ENCODE results near the gene TMEM69.

TMEM69 gene

GRCh38 chr1:45678489-45678888 lies 9.5 kb upstream of the TMEM69 start:
- Histone ChIP-seq H3K27ac (replicated peaks; ENCODE audit: low read length) (no peak overlapping the region), H4K91ac (ENCODE audit: low read depth, low read length, poor library complexity) (no peak overlapping the region), H2BK12ac (ENCODE audit: low read length) (no peak overlapping the region), H2BK5ac (ENCODE audit: low read length) (no peak overlapping the region), H2AK5ac (ENCODE audit: low read depth, low read length) (no peak overlapping the region), H2BK120ac (ENCODE audit: low read depth, low read length) (no peak overlapping the region), H3K9ac (ENCODE audit: low read depth, low read length, poor library complexity) (no peak overlapping the region), H3K9me3 (replicated peaks in 1 of 2; ENCODE audit: control insufficient read depth in 2 of 2, insufficient read depth in 1 of 2, low read depth in 1 of 2, low read length in 2 of 2) (peaks cover 0 to 4% of the 10 kb centered on the region in 2 donors), H3K23ac (ENCODE audit: low read depth, low read length, poor library complexity) (no peak overlapping the region), H2BK15ac (ENCODE audit: low read length) (no peak overlapping the region), H3K18ac (ENCODE audit: low read length) (no peak overlapping the region), H3K4me3 (ENCODE audit: low read length in 2 of 2) (no peak overlapping the region), H3K27me3 (ENCODE audit: control insufficient read depth in 3 of 3, insufficient read depth in 3 of 3, low read depth in 1 of 3, low read length in 3 of 3) (no peaks in the 10 kb centered on the region), H3K4ac (ENCODE audit: low read length) (no peak overlapping the region), H4K8ac (ENCODE audit: low read depth, low read length) (no peak overlapping the region), H2AFZ (ENCODE audit: low read length) (no peak overlapping the region), H3K79me1 (ENCODE audit: low read depth, low read length) (peaks cover 8% of the 10 kb centered on the region), H3K14ac (ENCODE audit: low read length) (no peak overlapping the region), H3K36me3 (replicated peaks in 1 of 2; ENCODE audit: control insufficient read depth in 2 of 2, insufficient read depth in 2 of 2, low read length in 2 of 2) (peaks cover 0 to 33% of the 10 kb centered on the region in 2 donors), H3K4me1 (ENCODE audit: control insufficient read depth in 2 of 2, insufficient read depth in 1 of 2, low read depth in 1 of 2, low read length in 2 of 2) (peaks cover 0 to 3% of the 10 kb centered on the region in 2 donors), H3K4me2 (ENCODE audit: insufficient read depth, low read length, poor library complexity, severe bottlenecking) (no peak overlapping the region)
- no peak for DNase-seq (ENCODE audit: low spot score)

GRCh38 chr1:45679123-45679522 lies 8.9 kb upstream of the TMEM69 start:
- Histone ChIP-seq H3K27me3 (ENCODE audit: control insufficient read depth in 3 of 3, insufficient read depth in 3 of 3, low read depth in 1 of 3, low read length in 3 of 3) (no peaks in the 10 kb centered on the region), H2BK120ac (ENCODE audit: low read depth, low read length) (no peak overlapping the region), H3K79me1 (ENCODE audit: low read depth, low read length) (peaks cover 6% of the 10 kb centered on the region), H4K8ac (ENCODE audit: low read depth, low read length) (no peak overlapping the region), H3K4ac (ENCODE audit: low read length) (no peak overlapping the region), H3K14ac (ENCODE audit: low read length) (no peak overlapping the region), H3K18ac (ENCODE audit: low read length) (no peak overlapping the region), H3K23ac (ENCODE audit: low read depth, low read length, poor library complexity) (no peak overlapping the region), H3K4me2 (ENCODE audit: insufficient read depth, low read length, poor library complexity, severe bottlenecking) (no peak overlapping the region), H3K9ac (ENCODE audit: low read depth, low read length, poor library complexity) (no peak overlapping the region), H2BK12ac (ENCODE audit: low read length) (no peak overlapping the region), H4K91ac (ENCODE audit: low read depth, low read length, poor library complexity) (no peak overlapping the region), H2BK5ac (ENCODE audit: low read length) (no peak overlapping the region), H3K9me3 (replicated peaks in 1 of 2; ENCODE audit: control insufficient read depth in 2 of 2, insufficient read depth in 1 of 2, low read depth in 1 of 2, low read length in 2 of 2) (peaks cover 0 to 4% of the 10 kb centered on the region in 2 donors), H3K27ac (replicated peaks; ENCODE audit: low read length) (no peak overlapping the region), H2AFZ (ENCODE audit: low read length) (no peak overlapping the region), H3K36me3 (replicated peaks in 1 of 2; ENCODE audit: control insufficient read depth in 2 of 2, insufficient read depth in 2 of 2, low read length in 2 of 2) (peaks cover 0 to 27% of the 10 kb centered on the region in 2 donors), H2AK5ac (ENCODE audit: low read depth, low read length) (no peak overlapping the region), H3K4me3 (ENCODE audit: low read length in 2 of 2) (no peak overlapping the region), H3K4me1 (ENCODE audit: control insufficient read depth in 2 of 2, insufficient read depth in 1 of 2, low read depth in 1 of 2, low read length in 2 of 2) (peaks cover 0 to 3% of the 10 kb centered on the region in 2 donors), H2BK15ac (ENCODE audit: low read length) (no peak overlapping the region)
- no CpG with 5 or more reads among the region's 3 CpGs for WGBS, 2 donors (ENCODE audit: extremely low coverage in 2 of 2, insufficient read length in 2 of 2, insufficient replicate concordance in 1 of 2)
- no peak for DNase-seq (ENCODE audit: low spot score)

GRCh38 chr1:45682942-45683341 lies 5.0 kb upstream of the TMEM69 start:
- Histone ChIP-seq H3K4me2 (ENCODE audit: insufficient read depth, low read length, poor library complexity, severe bottlenecking) (no peak overlapping the region), H2BK120ac (ENCODE audit: low read depth, low read length) (no peak overlapping the region), H3K4ac (ENCODE audit: low read length) (no peak overlapping the region), H3K4me3 (ENCODE audit: low read length in 2 of 2) (no peak overlapping the region), H3K79me1 (ENCODE audit: low read depth, low read length) (peaks cover 3% of the 10 kb centered on the region), H3K14ac (ENCODE audit: low read length) (no peak overlapping the region), H3K18ac (ENCODE audit: low read length) (no peak overlapping the region), H4K8ac (ENCODE audit: low read depth, low read length) (no peak overlapping the region), H3K23ac (ENCODE audit: low read depth, low read length, poor library complexity) (no peak overlapping the region), H4K91ac (ENCODE audit: low read depth, low read length, poor library complexity) (no peak overlapping the region), H3K27ac (replicated peaks; ENCODE audit: low read length) (no peak overlapping the region), H3K9ac (ENCODE audit: low read depth, low read length, poor library complexity) (no peak overlapping the region), H2BK5ac (ENCODE audit: low read length) (no peak overlapping the region), H2BK15ac (ENCODE audit: low read length) (no peak overlapping the region), H2BK12ac (ENCODE audit: low read length) (no peak overlapping the region), H3K27me3 (ENCODE audit: control insufficient read depth in 3 of 3, insufficient read depth in 3 of 3, low read depth in 1 of 3, low read length in 3 of 3) (no peaks in the 10 kb centered on the region), H2AK5ac (ENCODE audit: low read depth, low read length) (no peak overlapping the region), H3K9me3 (replicated peaks in 1 of 2; ENCODE audit: control insufficient read depth in 2 of 2, insufficient read depth in 1 of 2, low read depth in 1 of 2, low read length in 2 of 2) (no peaks in the 10 kb centered on the region), H2AFZ (ENCODE audit: low read length) (no peak overlapping the region), H3K4me1 (ENCODE audit: control insufficient read depth in 2 of 2, insufficient read depth in 1 of 2, low read depth in 1 of 2, low read length in 2 of 2) (peaks cover 0 to 6% of the 10 kb centered on the region in 2 donors), H3K36me3 (replicated peaks in 1 of 2; ENCODE audit: control insufficient read depth in 2 of 2, insufficient read depth in 2 of 2, low read length in 2 of 2) (peaks cover 0 to 12% of the 10 kb centered on the region in 2 donors)
- no CpG with 5 or more reads among the region's 6 CpGs for WGBS, 2 donors (ENCODE audit: extremely low coverage in 2 of 2, insufficient read length in 2 of 2, insufficient replicate concordance in 1 of 2)
- DNase-seq (ENCODE audit: low spot score), result no peak

- peaks cover 1% of the 10 kb centered on the region for H3K79me1 ChIP-seq (ENCODE audit: low read depth, low read length)
- no peak overlapping the region for H2AFZ ChIP-seq (ENCODE audit: low read length)
- WGBS, 2 donors (ENCODE audit: extremely low coverage in 2 of 2, insufficient read length in 2 of 2, insufficient replicate concordance in 1 of 2), result no CpG with 5 or more reads among the region's 2 CpGs
Measured at GRCh38 chr1:45684402-45684801, 3.6 kb upstream of the TMEM69 start.

More at GRCh38 chr1:45684402-45684801, 3.6 kb upstream of the TMEM69 start:
- no peak overlapping the region for H3K14ac ChIP-seq (ENCODE audit: low read length)
- H3K23ac ChIP-seq (ENCODE audit: low read depth, low read length, poor library complexity), result no peak overlapping the region
- H2AK5ac ChIP-seq (ENCODE audit: low read depth, low read length), result no peak overlapping the region
- H3K9ac ChIP-seq (ENCODE audit: low read depth, low read length, poor library complexity), result no peak overlapping the region
- no peak overlapping the region for H4K8ac ChIP-seq (ENCODE audit: low read depth, low read length)
- no peak overlapping the region for H2BK5ac ChIP-seq (ENCODE audit: low read length)
- no peak overlapping the region for H2BK12ac ChIP-seq (ENCODE audit: low read length)
- no peak for DNase-seq (ENCODE audit: low spot score)
- H3K18ac ChIP-seq (ENCODE audit: low read length), result no peak overlapping the region
- no peaks in the 10 kb centered on the region for H3K9me3 ChIP-seq (replicated peaks in 1 of 2; ENCODE audit: control insufficient read depth in 2 of 2, insufficient read depth in 1 of 2, low read depth in 1 of 2, low read length in 2 of 2)
- no peak overlapping the region for H3K4ac ChIP-seq (ENCODE audit: low read length)
- no peak overlapping the region for H3K27ac ChIP-seq (replicated peaks; ENCODE audit: low read length)
- no peak overlapping the region for H4K91ac ChIP-seq (ENCODE audit: low read depth, low read length, poor library complexity)
- H3K36me3 ChIP-seq (replicated peaks in 1 of 2; ENCODE audit: control insufficient read depth in 2 of 2, insufficient read depth in 2 of 2, low read length in 2 of 2), result peaks cover 0 to 4% of the 10 kb centered on the region in 2 donors
- no peak overlapping the region for H2BK15ac ChIP-seq (ENCODE audit: low read length)
- peaks cover 2 to 4% of the 10 kb centered on the region in 2 donors for H3K4me1 ChIP-seq (ENCODE audit: control insufficient read depth in 2 of 2, insufficient read depth in 1 of 2, low read depth in 1 of 2, low read length in 2 of 2)
- no peak overlapping the region for H3K4me2 ChIP-seq (ENCODE audit: insufficient read depth, low read length, poor library complexity, severe bottlenecking)
- peak overlapping the region in 1 of 2 donors; percentile 74 for H3K4me3 ChIP-seq (ENCODE audit: low read length in 2 of 2)
- no peak overlapping the region for H2BK120ac ChIP-seq (ENCODE audit: low read depth, low read length)
- H3K27me3 ChIP-seq (ENCODE audit: control insufficient read depth in 3 of 3, insufficient read depth in 3 of 3, low read depth in 1 of 3, low read length in 3 of 3), result no peaks in the 10 kb centered on the region
